Measurements from ENCODE around the gene OR51I1.

Gene OR51I1

DNA sequence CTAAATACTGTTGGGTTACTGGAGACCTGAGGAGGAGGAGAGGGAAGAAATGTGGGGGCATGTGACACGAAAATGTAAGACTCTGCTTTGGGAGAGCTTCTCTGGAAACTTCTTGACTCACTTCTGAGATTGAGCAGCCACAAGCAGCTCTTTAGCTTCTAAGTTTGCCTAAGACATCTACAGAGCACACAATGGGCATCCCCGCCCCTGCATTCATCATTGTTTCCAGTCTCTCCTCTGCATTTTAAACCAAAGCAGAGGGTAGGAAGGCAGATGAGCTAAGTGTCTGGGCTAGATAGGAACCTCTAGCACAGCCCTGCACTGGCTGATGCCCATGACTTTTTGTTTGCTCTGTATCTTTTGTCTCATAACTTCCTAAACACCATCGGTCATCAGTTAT, 45.1 kb upstream of the OR51I1 start:
- Histone ChIP-seq H3K9ac (no peak overlapping the region), H3K36me3 (ENCODE audit: insufficient read depth) (no peaks in the 10 kb centered on the region), H3K27me3 (ENCODE audit: insufficient read depth, low read depth) (no peaks in the 10 kb centered on the region), H3K4me2 (no peak overlapping the region), H3K4me3 (IDR thresholded peaks at IDR 0.05; ENCODE audit: insufficient read depth, low read depth, low read length) (no peak overlapping the region), H3K4me1 (ENCODE audit: low read depth, poor library complexity, severe bottlenecking) (no peaks in the 10 kb centered on the region), H2AFZ (ENCODE audit: low read depth) (no peak overlapping the region), H3K27ac (no peak overlapping the region), H3K79me2 (ENCODE audit: insufficient read depth, low read depth) (no peaks in the 10 kb centered on the region), H4K20me1 (ENCODE audit: insufficient read depth) (no peaks in the 10 kb centered on the region)
- TF ChIP-seq, protein P1, sequence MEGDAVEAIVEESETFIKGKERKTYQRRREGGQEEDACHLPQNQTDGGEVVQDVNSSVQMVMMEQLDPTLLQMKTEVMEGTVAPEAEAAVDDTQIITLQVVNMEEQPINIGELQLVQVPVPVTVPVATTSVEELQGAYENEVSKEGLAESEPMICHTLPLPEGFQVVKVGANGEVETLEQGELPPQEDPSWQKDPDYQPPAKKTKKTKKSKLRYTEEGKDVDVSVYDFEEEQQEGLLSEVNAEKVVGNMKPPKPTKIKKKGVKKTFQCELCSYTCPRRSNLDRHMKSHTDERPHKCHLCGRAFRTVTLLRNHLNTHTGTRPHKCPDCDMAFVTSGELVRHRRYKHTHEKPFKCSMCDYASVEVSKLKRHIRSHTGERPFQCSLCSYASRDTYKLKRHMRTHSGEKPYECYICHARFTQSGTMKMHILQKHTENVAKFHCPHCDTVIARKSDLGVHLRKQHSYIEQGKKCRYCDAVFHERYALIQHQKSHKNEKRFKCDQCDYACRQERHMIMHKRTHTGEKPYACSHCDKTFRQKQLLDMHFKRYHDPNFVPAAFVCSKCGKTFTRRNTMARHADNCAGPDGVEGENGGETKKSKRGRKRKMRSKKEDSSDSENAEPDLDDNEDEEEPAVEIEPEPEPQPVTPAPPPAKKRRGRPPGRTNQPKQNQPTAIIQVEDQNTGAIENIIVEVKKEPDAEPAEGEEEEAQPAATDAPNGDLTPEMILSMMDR (conservative IDR thresholded peaks at IDR 0.05; ENCODE audit: low read depth, low read length): no peak

DNA sequence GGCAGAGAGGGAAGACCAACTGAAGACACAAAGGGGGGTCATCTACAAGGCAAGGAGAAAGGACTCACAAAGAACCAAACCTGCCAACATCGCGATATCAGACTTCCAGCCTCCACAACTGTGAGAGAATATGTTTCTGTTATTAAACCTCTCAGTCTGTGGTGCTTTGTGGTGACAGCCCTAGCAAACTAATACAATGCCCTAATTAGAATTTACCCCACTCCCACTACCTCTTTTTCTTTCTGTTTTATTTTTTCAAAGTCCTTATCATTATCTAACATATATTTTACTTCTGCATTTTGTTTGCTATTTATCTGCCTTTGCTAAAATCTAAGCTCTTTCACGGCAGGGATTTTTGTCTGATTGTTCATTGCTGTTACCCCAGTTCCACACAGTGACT, 44.7 kb upstream of the OR51I1 start:
- Histone ChIP-seq H3K4me3 (IDR thresholded peaks at IDR 0.05; ENCODE audit: insufficient read depth, low read depth, low read length) (no peak overlapping the region), H3K9ac (no peak overlapping the region), H3K27me3 (ENCODE audit: insufficient read depth, low read depth) (no peaks in the 10 kb centered on the region), H3K4me2 (no peak overlapping the region), H2AFZ (ENCODE audit: low read depth) (no peak overlapping the region), H3K79me2 (ENCODE audit: insufficient read depth, low read depth) (no peaks in the 10 kb centered on the region), H3K27ac (no peak overlapping the region), H4K20me1 (ENCODE audit: insufficient read depth) (no peaks in the 10 kb centered on the region), H3K36me3 (ENCODE audit: insufficient read depth) (no peaks in the 10 kb centered on the region), H3K4me1 (ENCODE audit: low read depth, poor library complexity, severe bottlenecking) (no peaks in the 10 kb centered on the region)
- TF ChIP-seq, protein P1 (conservative IDR thresholded peaks at IDR 0.05; ENCODE audit: low read depth, low read length): no peak

DNA sequence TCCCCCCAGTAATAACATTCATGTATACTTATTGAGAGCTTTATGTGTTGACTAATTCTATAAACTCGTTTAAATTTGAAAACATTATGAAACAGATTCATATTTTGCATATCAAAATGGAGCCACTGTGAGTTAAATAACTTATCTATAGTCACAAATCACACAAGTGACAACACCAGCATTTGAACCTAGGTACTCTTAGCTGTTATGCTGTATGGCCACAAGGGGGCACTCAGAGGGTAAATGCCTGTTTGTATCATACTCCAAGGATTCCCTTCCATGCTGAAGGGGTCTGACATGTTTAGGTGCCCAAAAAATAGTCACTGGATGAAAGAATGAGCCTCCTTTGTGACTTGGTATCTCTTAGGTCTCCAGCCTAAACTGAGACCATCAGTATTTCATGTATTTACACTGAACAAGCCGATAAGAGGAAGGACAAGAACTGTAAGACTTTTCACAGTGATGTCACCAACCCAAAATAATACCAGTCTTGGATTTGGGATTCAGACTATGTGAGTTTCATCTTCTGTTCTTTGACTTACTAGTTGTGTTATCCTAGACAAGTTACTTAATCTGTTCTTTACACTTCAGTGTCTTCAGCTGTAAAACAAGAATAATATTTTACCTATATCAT, 35.0 kb upstream of the OR51I1 start:
- TF ChIP-seq, protein P1 (conservative IDR thresholded peaks at IDR 0.05; ENCODE audit: low read depth, low read length): peak; percentile 83
- no peaks in the 10 kb centered on the region for H3K27me3 ChIP-seq (ENCODE audit: insufficient read depth, low read depth)
- H3K4me3 ChIP-seq (IDR thresholded peaks at IDR 0.05; ENCODE audit: insufficient read depth, low read depth, low read length): no peak overlapping the region
- no peaks in the 10 kb centered on the region for H3K4me1 ChIP-seq (ENCODE audit: low read depth, poor library complexity, severe bottlenecking)
- H3K9ac ChIP-seq: no peak overlapping the region
- H3K79me2 ChIP-seq (ENCODE audit: insufficient read depth, low read depth): no peaks in the 10 kb centered on the region
- no peaks in the 10 kb centered on the region for H3K36me3 ChIP-seq (ENCODE audit: insufficient read depth)
- H4K20me1 ChIP-seq (ENCODE audit: insufficient read depth): no peaks in the 10 kb centered on the region
- H3K27ac ChIP-seq: no peak overlapping the region
- H2AFZ ChIP-seq (ENCODE audit: low read depth): no peak overlapping the region
- H3K4me2 ChIP-seq: no peak overlapping the region

DNA sequence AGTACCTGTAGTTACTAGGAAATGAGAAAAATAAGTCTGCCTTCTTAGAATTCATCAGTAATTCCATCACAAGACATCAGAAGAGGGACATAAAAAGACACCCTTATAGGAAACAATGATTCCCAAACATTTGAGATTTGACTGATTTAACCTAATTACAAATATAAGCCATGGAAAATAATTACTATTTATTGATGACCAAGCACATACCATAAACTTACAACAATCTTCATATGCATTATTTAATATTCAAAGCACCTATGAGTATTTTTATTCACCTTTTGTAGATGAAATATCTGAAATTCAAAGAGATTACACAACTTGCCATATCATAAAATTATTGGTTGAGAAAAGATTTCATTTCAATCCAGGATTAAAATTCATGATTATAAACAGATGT, 32.6 kb upstream of the OR51I1 start:
- no peak overlapping the region for H2AFZ ChIP-seq (ENCODE audit: low read depth)
- no peaks in the 10 kb centered on the region for H3K27me3 ChIP-seq (ENCODE audit: insufficient read depth, low read depth)
- no peaks in the 10 kb centered on the region for H3K79me2 ChIP-seq (ENCODE audit: insufficient read depth, low read depth)
- TF ChIP-seq, protein P1 (conservative IDR thresholded peaks at IDR 0.05; ENCODE audit: low read depth, low read length): no peak
- no peak overlapping the region for H3K4me3 ChIP-seq (IDR thresholded peaks at IDR 0.05; ENCODE audit: insufficient read depth, low read depth, low read length)
- no peak overlapping the region for H3K4me2 ChIP-seq
- H3K27ac ChIP-seq: no peak overlapping the region
- no peaks in the 10 kb centered on the region for H3K36me3 ChIP-seq (ENCODE audit: insufficient read depth)
- no peaks in the 10 kb centered on the region for H4K20me1 ChIP-seq (ENCODE audit: insufficient read depth)
- H3K9ac ChIP-seq: no peak overlapping the region
- H3K4me1 ChIP-seq (ENCODE audit: low read depth, poor library complexity, severe bottlenecking): no peaks in the 10 kb centered on the region

Data from KMS-11 (cell line).